Endodermal cell (in vitro differentiated cells): ENCODE results near the gene IKZF1. TPM values are rescaled to one million over a fixed set of nuclear protein-coding genes. Genes with fewer than 3 reads are reported as not detected.

Experiments used
- DNase-seq: peaks from one replicate; pipeline ENCODE4 v3.0.0-alpha.2; 2017
- H3K27ac ChIP-seq: 2 replicates; pipeline ENCODE4 v1.5.1; 2013; ENCODE audit warnings: mild to moderate bottlenecking, low read depth, low read length, moderate library complexity
- H3K27me3 ChIP-seq: 2 replicates; pipeline ENCODE4 v1.6.1; 2013; ENCODE audit warnings: mild to moderate bottlenecking, low read length, moderate library complexity; ENCODE audit not compliant: insufficient read depth, control insufficient read depth, poor library complexity, severe bottlenecking
- H3K36me3 ChIP-seq: 2 replicates; pipeline ENCODE4 v1.7.0; 2013; ENCODE audit warnings: mild to moderate bottlenecking, low read length, moderate library complexity; ENCODE audit not compliant: control insufficient read depth, insufficient read depth
- H3K4me1 ChIP-seq: one replicate; pipeline ENCODE4 v1.7.0; 2013; ENCODE audit warnings: low read length; ENCODE audit not compliant: control insufficient read depth, insufficient read depth
- H3K4me3 ChIP-seq: 2 replicates; pipeline ENCODE4 v1.5.1; 2013; ENCODE audit warnings: mild to moderate bottlenecking, low read length, moderate library complexity
- H3K9ac ChIP-seq: 2 replicates; pipeline ENCODE4 v1.6.1; 2013; ENCODE audit warnings: mild to moderate bottlenecking, low read length, moderate library complexity; ENCODE audit not compliant: poor library complexity, severe bottlenecking; ENCODE audit errors: extremely low read depth
- H3K9me3 ChIP-seq: 2 replicates; pipeline ENCODE4 v1.6.1; 2013; ENCODE audit warnings: mild to moderate bottlenecking, low read length, moderate library complexity; ENCODE audit not compliant: control insufficient read depth
- H3K27ac Mint-ChIP-seq: 2 replicates; pipeline ENCODE4 v1.8.0; 2020; ENCODE audit warnings: mixed read lengths
- H3K27me3 Mint-ChIP-seq: 2 replicates; pipeline ENCODE4 v1.8.0; 2021; ENCODE audit warnings: mild to moderate bottlenecking, mixed read lengths; ENCODE audit not compliant: insufficient read depth
- H3K36me3 Mint-ChIP-seq: 2 replicates; pipeline ENCODE4 v1.8.0; 2020; ENCODE audit warnings: low read depth, mixed read lengths
- H3K4me1 Mint-ChIP-seq: 2 replicates; pipeline ENCODE4 v1.8.0; 2020; ENCODE audit warnings: mixed read lengths
- H3K4me3 Mint-ChIP-seq: 2 replicates; pipeline ENCODE4 v1.8.0; 2020; ENCODE audit warnings: mild to moderate bottlenecking, moderate library complexity, mixed read lengths
- H3K9me3 Mint-ChIP-seq: 2 replicates; pipeline ENCODE4 v1.8.0; 2020; ENCODE audit warnings: mild to moderate bottlenecking, mixed read lengths
- WGBS, 2 experiments: methylation state at CpG; one replicate each; pipeline versions ENCODE4 v1.1.5 to v1.1.7; 2013; ENCODE audit warnings: missing lambda C conversion rate in 2 of 2, mixed read lengths in 1 of 2; ENCODE audit not compliant: insufficient coverage in 1 of 2, insufficient read length in 1 of 2; 5-methylcytosine and 5-hydroxymethylcytosine counted together
- total RNA-seq, 2 donors: library from RNA; stranded (reverse); fragmentation: NEBNext Ultra II Directional in 1 of 2; extraction: Animal tissue kit (Norgen Biotek cat#: 25700) in 1 of 2; gene quantifications; 2 replicates in 1 of 2; 3 replicates in 1 of 2; pipeline ENCODE4 v1.2.1, GENCODE V29; 2021
- TF ChIP-seq, protein P1 (sequence below): fragments of 200-600 bp; sonication (generic); conservative IDR thresholded peaks from 2 replicates; pipeline ENCODE4 v1.5.0; 2021; ENCODE audit warnings: antibody characterized with exemption, mild to moderate bottlenecking

IKZF1 gene
- total RNA-seq, 2 donors from 2014 or later = 0.44 to 0.55 TPM

DNA sequence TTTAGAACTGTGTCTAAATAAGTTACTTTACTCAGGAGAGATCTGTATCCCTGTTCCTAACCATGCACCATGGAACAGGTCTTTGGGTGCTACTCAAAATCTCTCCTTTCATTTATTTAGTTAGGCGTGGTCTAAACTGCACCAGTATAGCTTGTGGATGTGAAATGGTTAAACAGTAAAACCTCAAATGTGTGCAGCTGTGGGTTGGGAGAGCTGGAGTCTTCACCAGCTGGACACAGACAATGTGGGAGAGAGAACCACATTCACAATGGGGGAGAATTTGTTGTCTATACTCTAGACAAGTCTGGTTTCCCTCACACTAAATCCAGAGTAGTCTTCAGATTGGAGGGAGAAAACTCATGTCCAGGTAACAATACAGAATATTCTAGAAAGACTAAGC, 31.2 kb upstream of the IKZF1 start:
- Histone ChIP-seq H3K9ac (no peak overlapping the region), H3K27ac (no peak overlapping the region), H3K4me3 (no peak overlapping the region), H3K27me3 (no peaks in the 10 kb centered on the region), H3K9me3 (no peaks in the 10 kb centered on the region), H3K36me3 (no peaks in the 10 kb centered on the region), H3K4me1 (no peaks in the 10 kb centered on the region)
- DNase-seq = no peak
- no peaks in the 10 kb centered on the region for H3K27me3 Mint-ChIP-seq
- no peaks in the 10 kb centered on the region for H3K9me3 Mint-ChIP-seq
- 87% methylated on average over 1 of the region's 1 CpG; no CpG with 5 or more reads in 1 of the 2 experiments for WGBS, 2 experiments
- H3K27ac Mint-ChIP-seq = no peak overlapping the region
- H3K4me3 Mint-ChIP-seq = no peak overlapping the region
- TF ChIP-seq, protein P1, sequence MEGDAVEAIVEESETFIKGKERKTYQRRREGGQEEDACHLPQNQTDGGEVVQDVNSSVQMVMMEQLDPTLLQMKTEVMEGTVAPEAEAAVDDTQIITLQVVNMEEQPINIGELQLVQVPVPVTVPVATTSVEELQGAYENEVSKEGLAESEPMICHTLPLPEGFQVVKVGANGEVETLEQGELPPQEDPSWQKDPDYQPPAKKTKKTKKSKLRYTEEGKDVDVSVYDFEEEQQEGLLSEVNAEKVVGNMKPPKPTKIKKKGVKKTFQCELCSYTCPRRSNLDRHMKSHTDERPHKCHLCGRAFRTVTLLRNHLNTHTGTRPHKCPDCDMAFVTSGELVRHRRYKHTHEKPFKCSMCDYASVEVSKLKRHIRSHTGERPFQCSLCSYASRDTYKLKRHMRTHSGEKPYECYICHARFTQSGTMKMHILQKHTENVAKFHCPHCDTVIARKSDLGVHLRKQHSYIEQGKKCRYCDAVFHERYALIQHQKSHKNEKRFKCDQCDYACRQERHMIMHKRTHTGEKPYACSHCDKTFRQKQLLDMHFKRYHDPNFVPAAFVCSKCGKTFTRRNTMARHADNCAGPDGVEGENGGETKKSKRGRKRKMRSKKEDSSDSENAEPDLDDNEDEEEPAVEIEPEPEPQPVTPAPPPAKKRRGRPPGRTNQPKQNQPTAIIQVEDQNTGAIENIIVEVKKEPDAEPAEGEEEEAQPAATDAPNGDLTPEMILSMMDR = no peak
- no peaks in the 10 kb centered on the region for H3K4me1 Mint-ChIP-seq
- no peaks in the 10 kb centered on the region for H3K36me3 Mint-ChIP-seq

DNA sequence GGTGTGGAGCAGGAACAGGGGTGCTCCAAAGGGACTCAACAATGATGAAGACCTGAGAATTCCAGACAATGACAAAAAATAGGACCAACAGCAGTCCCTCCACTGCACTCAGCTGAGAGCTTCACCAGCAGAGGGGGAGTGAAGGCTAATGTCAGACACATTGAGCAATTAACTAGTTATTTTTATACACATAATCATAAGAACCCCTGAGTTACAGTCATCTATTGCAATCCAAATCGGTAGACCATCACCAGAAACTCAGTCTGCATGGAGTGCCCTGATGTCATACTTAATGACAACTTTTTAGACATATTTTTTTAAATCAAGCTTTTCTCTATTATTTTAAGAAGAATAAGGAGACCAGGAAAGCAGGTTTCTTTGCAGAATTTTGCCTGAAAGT, 30.6 kb upstream of the IKZF1 start:
- WGBS, 2 experiments = 87 to 100% methylated on average over 1 of the region's 1 CpG
- Histone ChIP-seq H3K27me3 (no peaks in the 10 kb centered on the region), H3K36me3 (no peaks in the 10 kb centered on the region), H3K4me3 (no peak overlapping the region), H3K27ac (no peak overlapping the region), H3K4me1 (no peaks in the 10 kb centered on the region), H3K9me3 (no peaks in the 10 kb centered on the region), H3K9ac (no peak overlapping the region)
- Mint-ChIP-seq H3K27me3 (no peaks in the 10 kb centered on the region), H3K9me3 (no peaks in the 10 kb centered on the region), H3K36me3 (no peaks in the 10 kb centered on the region), H3K27ac (no peak overlapping the region), H3K4me1 (no peaks in the 10 kb centered on the region), H3K4me3 (no peak overlapping the region)
- TF ChIP-seq, protein P1 = no peak
- no peak for DNase-seq

DNA sequence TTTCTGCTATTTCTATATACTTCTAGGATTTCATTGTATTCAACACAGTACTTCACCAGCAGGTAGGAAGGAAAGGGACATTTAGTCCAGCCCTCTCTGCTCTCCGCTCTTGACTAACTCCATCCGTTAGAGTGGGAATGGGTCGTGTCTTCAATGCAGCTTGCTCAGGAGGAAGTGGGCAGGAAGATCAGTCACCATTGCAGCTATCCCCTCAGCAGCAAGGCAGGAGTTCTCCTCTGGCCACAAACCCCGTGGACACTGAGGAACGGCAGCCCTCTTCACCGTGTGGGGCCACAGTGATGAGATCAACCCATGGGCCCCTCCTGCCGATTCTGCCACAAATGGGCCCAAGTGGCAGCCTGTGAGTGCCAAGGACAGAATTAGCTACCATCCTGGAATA, 30.2 kb upstream of the IKZF1 start:
- Histone ChIP-seq H3K27ac (no peak overlapping the region), H3K9me3 (no peaks in the 10 kb centered on the region), H3K9ac (no peak overlapping the region), H3K4me1 (no peaks in the 10 kb centered on the region), H3K36me3 (no peaks in the 10 kb centered on the region), H3K4me3 (no peak overlapping the region), H3K27me3 (no peaks in the 10 kb centered on the region)
- Mint-ChIP-seq H3K27ac (no peak overlapping the region), H3K4me3 (no peak overlapping the region), H3K36me3 (no peaks in the 10 kb centered on the region), H3K9me3 (no peaks in the 10 kb centered on the region), H3K27me3 (no peaks in the 10 kb centered on the region), H3K4me1 (no peaks in the 10 kb centered on the region)
- no peak for DNase-seq
- TF ChIP-seq, protein P1 = no peak
- WGBS, 2 experiments = 85 to 89% methylated on average over 3 to 7 of the region's 7 CpGs
